AG09319 (cell line): ENCODE data around the gene PPIL1.
"Not testable (repeated sequence)": the region's sequence is repeated elsewhere in the genome, so short reads cannot be mapped to it uniquely, and the experiment has no call there.

Experiments
- DNase-seq: peaks from one replicate; pipeline ENCODE4 v3.0.0-alpha.2; 2010; ENCODE audit warnings: low read depth; ENCODE audit errors: extremely low read depth
- TF ChIP-seq, protein P1 (sequence below): IDR thresholded peaks from 2 replicates; pipeline ENCODE4 v1.5.1; 2011; ENCODE audit warnings: low read depth, mild to moderate bottlenecking, inconsistent platforms, low read length, moderate library complexity

Gene PPIL1

DNA sequence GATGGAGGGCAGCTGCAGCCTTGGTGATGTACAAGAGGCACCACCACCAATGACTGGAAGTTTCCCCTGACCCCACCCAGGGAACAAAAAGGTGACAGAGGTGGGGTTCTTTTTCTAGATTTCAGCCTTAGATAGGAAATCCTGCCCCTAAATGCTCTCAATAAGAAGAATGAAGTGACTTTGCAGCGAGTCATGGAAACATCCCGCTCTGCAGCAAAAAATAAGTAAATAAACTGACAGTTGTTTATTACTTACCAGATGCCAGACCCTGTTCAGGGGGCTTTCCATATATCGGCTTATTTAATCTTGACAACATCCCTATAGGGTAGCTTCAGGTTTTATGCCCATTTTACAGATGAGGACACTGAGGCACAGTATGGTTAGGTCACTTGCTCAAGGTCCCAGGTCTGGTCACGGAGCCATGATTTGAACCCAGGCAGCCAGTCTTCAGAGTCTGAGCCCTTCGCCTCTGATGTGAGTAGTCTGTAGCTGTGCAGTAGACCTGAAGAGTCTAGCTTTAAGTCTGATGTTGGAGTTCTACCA is 30.3 kb upstream of the PPIL1 start:
- DNase-seq = no peak
- TF ChIP-seq, protein P1, sequence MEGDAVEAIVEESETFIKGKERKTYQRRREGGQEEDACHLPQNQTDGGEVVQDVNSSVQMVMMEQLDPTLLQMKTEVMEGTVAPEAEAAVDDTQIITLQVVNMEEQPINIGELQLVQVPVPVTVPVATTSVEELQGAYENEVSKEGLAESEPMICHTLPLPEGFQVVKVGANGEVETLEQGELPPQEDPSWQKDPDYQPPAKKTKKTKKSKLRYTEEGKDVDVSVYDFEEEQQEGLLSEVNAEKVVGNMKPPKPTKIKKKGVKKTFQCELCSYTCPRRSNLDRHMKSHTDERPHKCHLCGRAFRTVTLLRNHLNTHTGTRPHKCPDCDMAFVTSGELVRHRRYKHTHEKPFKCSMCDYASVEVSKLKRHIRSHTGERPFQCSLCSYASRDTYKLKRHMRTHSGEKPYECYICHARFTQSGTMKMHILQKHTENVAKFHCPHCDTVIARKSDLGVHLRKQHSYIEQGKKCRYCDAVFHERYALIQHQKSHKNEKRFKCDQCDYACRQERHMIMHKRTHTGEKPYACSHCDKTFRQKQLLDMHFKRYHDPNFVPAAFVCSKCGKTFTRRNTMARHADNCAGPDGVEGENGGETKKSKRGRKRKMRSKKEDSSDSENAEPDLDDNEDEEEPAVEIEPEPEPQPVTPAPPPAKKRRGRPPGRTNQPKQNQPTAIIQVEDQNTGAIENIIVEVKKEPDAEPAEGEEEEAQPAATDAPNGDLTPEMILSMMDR = no peak

- DNase-seq = no peak
- TF ChIP-seq, protein P1 = no peak
These were observed 29.5 kb upstream of the PPIL1 start for GRCh38 chr6:36904114-36904513.

DNA sequence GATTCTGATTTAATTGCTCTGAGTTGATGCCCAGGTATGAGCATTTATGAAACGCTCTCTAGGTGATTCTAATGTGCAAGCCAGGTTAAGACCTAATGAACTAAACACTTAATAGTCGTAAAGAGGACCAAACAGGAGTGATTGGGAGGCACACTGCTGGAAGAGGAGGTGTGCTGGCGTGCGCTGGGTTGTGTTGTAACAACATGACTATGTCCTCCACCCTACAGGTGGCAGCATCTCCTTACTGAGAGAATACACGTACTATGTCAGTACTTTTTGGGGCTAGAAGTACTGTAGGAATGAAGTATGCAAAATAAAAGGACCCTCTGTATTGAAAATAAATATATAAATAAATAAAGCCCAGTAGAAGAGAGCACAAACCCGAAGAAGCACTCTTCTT is 23.0 kb upstream of the PPIL1 start:
- no peak for DNase-seq
- TF ChIP-seq, protein P1 = no peak; the same call in 1 of the 2 replicates

DNA sequence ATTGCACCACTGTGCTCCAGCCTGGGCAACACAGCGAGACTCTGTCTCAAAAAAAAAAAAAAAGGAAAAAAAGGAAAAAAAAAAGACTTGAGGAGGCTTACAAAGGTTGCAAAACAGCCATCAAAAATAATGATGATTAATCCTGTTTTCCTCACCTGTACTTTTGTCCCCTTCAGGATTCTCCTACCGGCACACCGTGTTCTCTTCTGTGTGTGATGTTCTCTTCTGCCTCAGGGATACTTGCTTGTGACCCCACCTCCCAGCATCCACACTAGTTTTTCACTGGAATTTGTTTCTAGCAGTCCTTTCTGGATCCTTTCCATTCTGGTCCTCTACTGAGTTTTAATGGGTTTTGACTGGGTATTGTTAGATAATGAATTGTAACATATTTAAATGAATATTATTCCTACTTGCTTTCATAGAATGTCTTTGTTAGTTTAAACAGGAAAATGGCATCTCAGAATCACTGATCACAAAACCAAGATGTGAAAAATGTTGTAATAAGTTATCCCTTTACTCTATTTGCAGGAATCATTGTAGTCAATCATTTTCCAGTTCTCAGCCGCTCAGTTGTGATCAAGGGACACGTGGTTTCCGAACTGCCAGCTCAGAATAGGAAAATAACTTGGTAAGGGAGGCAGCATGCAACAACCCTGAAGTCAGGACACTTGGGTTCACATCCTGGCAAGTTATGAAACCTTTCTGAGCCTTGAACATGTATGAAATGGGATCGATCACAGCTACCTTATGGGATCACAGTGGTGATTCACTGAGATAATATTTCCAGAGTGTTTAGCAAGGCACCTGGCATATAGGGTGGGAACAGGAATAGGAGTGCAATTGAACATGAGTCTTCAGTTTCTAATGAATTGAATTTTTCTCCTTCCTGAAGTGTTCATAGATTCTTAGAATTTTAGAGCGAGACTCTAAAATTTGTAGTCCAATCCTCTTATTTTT is 19.7 kb upstream of the PPIL1 start:
- TF ChIP-seq, protein P1 = no peak
- DNase-seq = no peak

GRCh38 chr6:36891153-36891552 is 16.6 kb upstream of the PPIL1 start:
- not testable (repeated sequence) for DNase-seq

DNA sequence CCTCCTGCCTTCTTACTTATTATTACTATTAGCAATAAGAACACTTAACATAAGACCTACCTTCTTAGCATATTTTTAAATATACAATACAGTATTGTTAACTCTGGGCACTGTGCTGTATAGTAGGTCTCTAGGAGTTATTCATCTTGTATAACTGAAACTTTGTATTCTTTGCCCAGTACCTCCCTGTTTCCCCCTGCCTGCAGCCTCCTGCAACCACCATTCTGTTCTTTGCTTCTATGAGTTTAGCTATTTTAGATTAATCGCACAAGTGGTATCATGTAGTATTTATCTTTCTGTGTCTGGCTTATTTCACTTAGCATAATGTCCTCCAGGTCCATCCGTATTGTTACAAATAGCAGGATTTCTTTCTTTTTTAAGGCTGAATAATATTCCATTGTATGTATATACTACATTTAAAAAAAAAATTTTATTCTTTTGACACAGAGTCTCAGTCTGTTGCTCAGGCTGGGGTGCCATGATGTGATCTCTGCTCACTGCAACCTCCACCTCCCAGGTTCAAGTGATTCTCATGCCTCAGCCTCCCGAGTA is 15.6 kb upstream of the PPIL1 start:
- TF ChIP-seq, protein P1 = no peak
- DNase-seq = no peak

- no peak for DNase-seq
- TF ChIP-seq, protein P1 = no peak
These were observed 14.3 kb upstream of the PPIL1 start for GRCh38 chr6:36888654-36889481.
